Measurements from ENCODE around the gene ID3. TPM values are rescaled to one million over a fixed set of nuclear protein-coding genes. Genes with fewer than 3 reads are reported as not detected.
A peak's percentile ranks its signal among the peaks of the same experiment; 100 is the strongest.

ID3 gene
- total RNA-seq, 1 donor from 2014 or later = 91.4 TPM

DNA sequence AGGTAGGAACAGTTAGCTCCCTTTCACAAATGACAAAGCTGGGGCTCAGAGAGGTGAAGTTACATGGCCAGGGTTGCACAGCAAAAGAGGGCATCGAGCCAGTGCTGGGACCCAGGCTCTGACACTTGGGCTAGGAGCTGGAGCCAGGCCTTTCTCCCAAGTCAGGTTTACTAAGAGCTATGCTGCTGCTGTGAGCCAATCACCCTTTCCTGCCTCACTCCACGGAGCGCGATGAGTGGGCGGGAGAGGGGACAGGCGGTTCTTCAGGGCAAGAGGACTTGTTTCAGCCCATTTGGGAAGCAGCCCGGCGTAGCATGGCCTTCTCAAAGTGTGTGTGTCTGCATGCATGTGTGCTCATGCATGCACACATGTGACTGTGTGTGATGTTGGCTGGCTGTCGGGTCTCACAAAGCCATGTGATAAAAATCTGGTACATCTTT, 10.6 kb downstream of the ID3 start:
- Mint-ChIP-seq H3K27ac (ENCODE audit: unreplicated experiment) (no peak overlapping the region), H3K36me3 (ENCODE audit: low read depth, unreplicated experiment) (no peaks in the 10 kb centered on the region), H3K4me1 (ENCODE audit: low read depth, unreplicated experiment) (peaks cover 5% of the 10 kb centered on the region), H3K9me3 (ENCODE audit: unreplicated experiment) (no peaks in the 10 kb centered on the region), H3K4me3 (ENCODE audit: unreplicated experiment) (no peak overlapping the region), H3K27me3 (ENCODE audit: low read depth, unreplicated experiment) (peaks cover 10% of the 10 kb centered on the region)
- no peak for FAIRE-seq
- Histone ChIP-seq H3K79me2 (ENCODE audit: insufficient read depth, low read length) (no peaks in the 10 kb centered on the region), H2AFZ (ENCODE audit: low read depth, low read length) (peak overlapping the region; percentile 43), H3K36me3 (ENCODE audit: insufficient read depth, low read length) (no peaks in the 10 kb centered on the region), H3K4me3 (ENCODE audit: insufficient read depth, low read depth, low read length) (no peak overlapping the region), H4K20me1 (ENCODE audit: insufficient read depth, low read length) (no peaks in the 10 kb centered on the region), H3K27me3 (ENCODE audit: insufficient read depth, low read length) (no peaks in the 10 kb centered on the region), H3K4me2 (ENCODE audit: low read length) (no peak overlapping the region), H3K9ac (ENCODE audit: low read length) (no peak overlapping the region), H3K9me3 (ENCODE audit: insufficient read depth, low read depth, low read length) (no peaks in the 10 kb centered on the region), H3K4me1 (ENCODE audit: insufficient read depth, low read length) (peaks cover 4% of the 10 kb centered on the region), H3K27ac (ENCODE audit: low read depth, low read length) (no peak overlapping the region)
- no peak for TF ChIP-seq EZH2 (IDR thresholded peaks at IDR 0.05; ENCODE audit: insufficient read depth, low read length)
- TF ChIP-seq, protein P1, sequence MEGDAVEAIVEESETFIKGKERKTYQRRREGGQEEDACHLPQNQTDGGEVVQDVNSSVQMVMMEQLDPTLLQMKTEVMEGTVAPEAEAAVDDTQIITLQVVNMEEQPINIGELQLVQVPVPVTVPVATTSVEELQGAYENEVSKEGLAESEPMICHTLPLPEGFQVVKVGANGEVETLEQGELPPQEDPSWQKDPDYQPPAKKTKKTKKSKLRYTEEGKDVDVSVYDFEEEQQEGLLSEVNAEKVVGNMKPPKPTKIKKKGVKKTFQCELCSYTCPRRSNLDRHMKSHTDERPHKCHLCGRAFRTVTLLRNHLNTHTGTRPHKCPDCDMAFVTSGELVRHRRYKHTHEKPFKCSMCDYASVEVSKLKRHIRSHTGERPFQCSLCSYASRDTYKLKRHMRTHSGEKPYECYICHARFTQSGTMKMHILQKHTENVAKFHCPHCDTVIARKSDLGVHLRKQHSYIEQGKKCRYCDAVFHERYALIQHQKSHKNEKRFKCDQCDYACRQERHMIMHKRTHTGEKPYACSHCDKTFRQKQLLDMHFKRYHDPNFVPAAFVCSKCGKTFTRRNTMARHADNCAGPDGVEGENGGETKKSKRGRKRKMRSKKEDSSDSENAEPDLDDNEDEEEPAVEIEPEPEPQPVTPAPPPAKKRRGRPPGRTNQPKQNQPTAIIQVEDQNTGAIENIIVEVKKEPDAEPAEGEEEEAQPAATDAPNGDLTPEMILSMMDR (IDR thresholded peaks at IDR 0.05; ENCODE audit: insufficient read depth, low read depth, low read length) = no peak
- DNase-seq (ENCODE audit: low read depth) = no peak

DNA sequence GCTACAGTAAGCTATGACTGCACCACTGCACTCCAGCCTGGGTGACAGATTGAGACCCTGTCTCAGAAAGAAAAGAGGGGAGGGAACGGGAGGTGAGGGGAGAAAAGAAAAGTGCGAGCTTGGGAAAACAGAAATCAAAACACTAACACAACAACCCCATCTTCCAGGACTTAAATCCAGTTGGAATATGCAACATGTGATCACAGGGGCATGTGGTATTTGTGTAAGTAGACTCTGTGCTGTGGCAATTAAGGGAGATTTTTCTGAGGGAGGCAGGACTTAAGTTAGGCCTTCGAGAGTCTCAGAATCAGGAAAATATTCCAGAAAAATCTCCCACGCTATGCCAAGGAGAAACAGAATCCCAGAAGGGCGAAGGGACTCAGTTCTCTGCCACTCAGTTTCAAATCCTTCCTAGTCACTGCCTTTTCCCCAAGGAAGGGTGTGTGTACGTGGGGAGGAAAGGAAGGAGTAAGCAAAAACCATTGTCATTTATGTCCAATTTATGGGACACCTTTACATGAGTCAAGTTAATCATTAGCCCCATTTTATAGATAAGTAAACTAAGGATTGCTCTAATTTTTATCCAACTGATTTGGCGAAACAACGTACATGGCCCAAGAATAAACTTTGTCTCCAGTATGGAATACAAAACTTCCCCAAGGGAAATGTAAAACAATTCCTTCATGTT, 12.3 kb downstream of the ID3 start:
- FAIRE-seq (no peak), DNase-seq (ENCODE audit: low read depth) (no peak)
- Mint-ChIP-seq H3K4me1 (ENCODE audit: low read depth, unreplicated experiment) (peaks cover 5% of the 10 kb centered on the region), H3K9me3 (ENCODE audit: unreplicated experiment) (no peaks in the 10 kb centered on the region), H3K4me3 (ENCODE audit: unreplicated experiment) (no peak overlapping the region), H3K36me3 (ENCODE audit: low read depth, unreplicated experiment) (no peaks in the 10 kb centered on the region), H3K27me3 (ENCODE audit: low read depth, unreplicated experiment) (peaks cover 8% of the 10 kb centered on the region), H3K27ac (ENCODE audit: unreplicated experiment) (no peak overlapping the region)
- H3K4me3 ChIP-seq (ENCODE audit: insufficient read depth, low read depth, low read length) = no peak overlapping the region
- no peaks in the 10 kb centered on the region for H3K27me3 ChIP-seq (ENCODE audit: insufficient read depth, low read length)
- H3K79me2 ChIP-seq (ENCODE audit: insufficient read depth, low read length) = no peaks in the 10 kb centered on the region
- H3K27ac ChIP-seq (ENCODE audit: low read depth, low read length) = no peak overlapping the region
- H2AFZ ChIP-seq (ENCODE audit: low read depth, low read length) = no peak overlapping the region
- no peak overlapping the region for H3K4me2 ChIP-seq (ENCODE audit: low read length)
- no peak for TF ChIP-seq EZH2 (IDR thresholded peaks at IDR 0.05; ENCODE audit: insufficient read depth, low read length)
- TF ChIP-seq, protein P1 (IDR thresholded peaks at IDR 0.05; ENCODE audit: insufficient read depth, low read depth, low read length) = no peak
- no peaks in the 10 kb centered on the region for H3K9me3 ChIP-seq (ENCODE audit: insufficient read depth, low read depth, low read length)
- no peaks in the 10 kb centered on the region for H4K20me1 ChIP-seq (ENCODE audit: insufficient read depth, low read length)
- H3K4me1 ChIP-seq (ENCODE audit: insufficient read depth, low read length) = peaks cover 4% of the 10 kb centered on the region
- H3K36me3 ChIP-seq (ENCODE audit: insufficient read depth, low read length) = no peaks in the 10 kb centered on the region
- no peak overlapping the region for H3K9ac ChIP-seq (ENCODE audit: low read length)

DNA sequence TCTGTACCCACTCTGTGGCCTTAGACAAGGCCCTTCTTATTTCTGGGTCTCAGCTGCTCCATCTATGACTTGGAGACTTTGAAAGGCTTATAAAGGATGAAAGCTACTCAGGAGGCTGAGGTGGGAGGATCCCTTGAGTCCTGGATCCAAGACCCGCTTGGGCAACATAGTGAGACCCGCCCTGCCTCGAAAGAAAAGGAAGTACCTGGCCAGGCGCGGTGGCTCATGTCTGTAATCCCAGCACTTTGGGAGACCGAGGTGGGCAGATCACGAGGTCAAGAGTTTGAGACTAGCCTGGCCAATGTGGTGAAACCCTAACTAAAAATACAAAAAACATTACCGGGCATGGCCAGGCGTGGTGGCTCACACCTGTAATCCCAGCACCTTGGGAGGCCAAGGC, 13.4 kb downstream of the ID3 start:
- no peak overlapping the region for H3K27ac Mint-ChIP-seq (ENCODE audit: unreplicated experiment)
- Histone ChIP-seq H3K27ac (ENCODE audit: low read depth, low read length) (no peak overlapping the region), H3K4me1 (ENCODE audit: insufficient read depth, low read length) (peaks cover 4% of the 10 kb centered on the region), H3K4me2 (ENCODE audit: low read length) (no peak overlapping the region), H2AFZ (ENCODE audit: low read depth, low read length) (no peak overlapping the region), H3K36me3 (ENCODE audit: insufficient read depth, low read length) (no peaks in the 10 kb centered on the region), H3K4me3 (ENCODE audit: insufficient read depth, low read depth, low read length) (no peak overlapping the region), H3K79me2 (ENCODE audit: insufficient read depth, low read length) (no peaks in the 10 kb centered on the region), H4K20me1 (ENCODE audit: insufficient read depth, low read length) (no peaks in the 10 kb centered on the region), H3K9me3 (ENCODE audit: insufficient read depth, low read depth, low read length) (no peaks in the 10 kb centered on the region), H3K9ac (ENCODE audit: low read length) (no peak overlapping the region), H3K27me3 (ENCODE audit: insufficient read depth, low read length) (no peaks in the 10 kb centered on the region)
- H3K36me3 Mint-ChIP-seq (ENCODE audit: low read depth, unreplicated experiment) = no peaks in the 10 kb centered on the region
- H3K4me1 Mint-ChIP-seq (ENCODE audit: low read depth, unreplicated experiment) = peaks cover 5% of the 10 kb centered on the region
- H3K27me3 Mint-ChIP-seq (ENCODE audit: low read depth, unreplicated experiment) = peaks cover 2% of the 10 kb centered on the region
- TF ChIP-seq, protein P1 (IDR thresholded peaks at IDR 0.05; ENCODE audit: insufficient read depth, low read depth, low read length) = no peak
- no peak for TF ChIP-seq EZH2 (IDR thresholded peaks at IDR 0.05; ENCODE audit: insufficient read depth, low read length)
- no peak for DNase-seq (ENCODE audit: low read depth)
- H3K4me3 Mint-ChIP-seq (ENCODE audit: unreplicated experiment) = no peak overlapping the region
- no peaks in the 10 kb centered on the region for H3K9me3 Mint-ChIP-seq (ENCODE audit: unreplicated experiment)
- no peak for FAIRE-seq

Data from astrocyte (in vitro differentiated cells and primary cell).